SU-DHL-6 (cell line): Measurements from ENCODE around the gene MGAT5.

Experiments used
- H2AFZ ChIP-seq: fragments of 200-600 bp; sonication (generic); 2 replicates; pipeline ENCODE4 v1.6.1; 2014; ENCODE audit warnings: low read depth, mild to moderate bottlenecking, moderate library complexity, mixed read lengths, antibody characterized with exemption, low read length; ENCODE audit not compliant: severe bottlenecking
- H3F3A ChIP-seq: fragments of 200-600 bp; shearing (Covaris generic); 2 replicates; pipeline ENCODE4 v1.6.0; 2016; ENCODE audit warnings: antibody characterized with exemption, mild to moderate bottlenecking; ENCODE audit not compliant: insufficient read depth
- H3K27ac ChIP-seq: fragments of 200-600 bp; sonication (generic); 2 replicates; pipeline ENCODE4 v1.5.1; 2016; ENCODE audit warnings: low read depth, mild to moderate bottlenecking, low read length, moderate library complexity, mixed read lengths
- H3K27me3 ChIP-seq: fragments of 200-600 bp; sonication (generic), shearing (Covaris generic); 2 replicates; pipeline ENCODE4 v1.6.0; 2014; ENCODE audit warnings: mild to moderate bottlenecking, low read length
- H3K36me3 ChIP-seq: fragments of 200-600 bp; sonication (generic); 2 replicates; pipeline ENCODE4 v1.6.1; 2014; ENCODE audit warnings: mild to moderate bottlenecking, low read length, mixed read lengths
- H3K4me2 ChIP-seq: fragments of 300-600, 200-600 bp; shearing (Covaris generic), sonication (generic); 2 replicates; pipeline ENCODE4 v1.6.0; 2014; ENCODE audit warnings: low read length, low read depth, mild to moderate bottlenecking; ENCODE audit not compliant: poor library complexity, severe bottlenecking
- H3K4me3 ChIP-seq: fragments of 200-600 bp; sonication (generic); 2 replicates; pipeline ENCODE4 v1.5.1; 2014; ENCODE audit warnings: antibody characterized with exemption, low read length, mild to moderate bottlenecking, mixed read lengths; ENCODE audit not compliant: insufficient read depth, poor library complexity, severe bottlenecking
- H3K79me2 ChIP-seq: fragments of 200-600 bp; sonication (generic); 2 replicates; pipeline ENCODE4 v1.6.1; 2014; ENCODE audit warnings: mild to moderate bottlenecking, low read length, moderate library complexity; ENCODE audit not compliant: insufficient read depth
- H3K9ac ChIP-seq: fragments of 200-600 bp; sonication (generic); 2 replicates; pipeline ENCODE4 v1.7.0; 2014; ENCODE audit warnings: mild to moderate bottlenecking, low read length
- H3K9me2 ChIP-seq: fragments of 200-600 bp; sonication (generic); replicated peaks from 2 replicates; pipeline ENCODE4 v1.6.1; 2014; ENCODE audit warnings: low read length; ENCODE audit not compliant: insufficient read depth
- H3K9me3 ChIP-seq: fragments of 200-600 bp; sonication (generic); 2 replicates; pipeline ENCODE4 v1.6.1; 2014; ENCODE audit warnings: low read length, mixed read lengths; ENCODE audit not compliant: insufficient read depth
- H4K20me1 ChIP-seq: fragments of 200-600 bp; sonication (generic); 2 replicates; pipeline ENCODE4 v1.6.1; 2014; ENCODE audit warnings: low read depth, mild to moderate bottlenecking, antibody characterized with exemption, low read length, moderate library complexity, mixed read lengths
- CTCF ChIP-seq: fragments of 200-600 bp; sonication (generic); IDR thresholded peaks from one replicate; pipeline ENCODE4 v1.5.1; 2017; ENCODE audit warnings: antibody characterized with exemption, mild to moderate bottlenecking, low read length, moderate library complexity; ENCODE audit not compliant: insufficient read depth, poor library complexity, severe bottlenecking
- EZH2phosphoT487 ChIP-seq: fragments of 200-600 bp; sonication (generic), shearing (Covaris generic); conservative IDR thresholded peaks from 2 replicates; pipeline ENCODE4 v1.6.1; 2018; ENCODE audit warnings: mild to moderate bottlenecking, antibody characterized with exemption, low read length, moderate library complexity, mixed read lengths

The MGAT5 gene

DNA sequence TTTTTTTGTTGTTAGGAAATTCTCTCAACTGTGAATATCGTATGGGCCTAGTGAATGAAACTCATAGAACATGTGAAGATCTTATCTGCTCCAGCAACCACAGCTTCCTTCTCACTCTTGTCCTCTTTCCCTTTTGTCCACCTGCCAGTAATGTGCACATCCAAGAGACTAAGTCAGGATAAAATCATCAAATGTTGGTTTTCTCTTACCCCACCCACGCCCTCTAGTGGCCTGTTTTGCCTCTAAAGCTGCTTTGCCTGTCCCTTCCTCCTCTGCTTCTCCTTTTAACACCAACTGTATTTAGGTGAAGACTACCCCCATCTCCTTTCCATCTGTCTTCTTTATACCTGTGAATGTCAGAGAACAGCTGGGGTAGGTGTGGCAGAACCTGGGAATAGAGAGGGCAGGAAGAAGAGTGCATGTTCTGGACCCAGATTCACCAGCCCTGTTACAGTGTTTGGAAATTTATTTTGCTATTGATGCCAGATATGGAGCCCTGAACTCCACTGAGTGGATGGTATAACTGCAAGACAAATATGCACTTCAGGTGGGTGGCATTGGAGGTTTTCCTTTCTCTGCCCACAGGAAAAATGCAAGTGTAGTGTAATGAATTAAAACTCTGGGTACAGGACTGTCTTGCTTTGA lies 8.4 kb upstream of the MGAT5 start:
- Histone ChIP-seq H2AFZ (no peak overlapping the region), H3K4me2 (peak overlapping the region; percentile 14)

GRCh38 chr2:134246154-134246874 lies 7.6 kb upstream of the MGAT5 start:
- H3K9me3 ChIP-seq = no peaks in the 10 kb centered on the region
- H3K9ac ChIP-seq = no peak overlapping the region
- TF ChIP-seq CTCF = no peak
- TF ChIP-seq EZH2phosphoT487 = no peak
- H4K20me1 ChIP-seq = no peaks in the 10 kb centered on the region
- H2AFZ ChIP-seq = no peak overlapping the region
- H3K9me2 ChIP-seq = no peaks in the 10 kb centered on the region
- H3K36me3 ChIP-seq = no peaks in the 10 kb centered on the region
- H3K27me3 ChIP-seq = no peaks in the 10 kb centered on the region
- H3K4me3 ChIP-seq = no peak overlapping the region
- H3K27ac ChIP-seq = no peak overlapping the region
- peak overlapping the region; percentile 14 for H3K4me2 ChIP-seq
- H3F3A ChIP-seq = 0 out of 2 replicates have a peak, but pooled peaks cover 6% of the 10 kb centered on the region
- H3K79me2 ChIP-seq = no peaks in the 10 kb centered on the region

More for the DNA sequence above, 8.4 kb upstream of the MGAT5 start:
- Histone ChIP-seq H3K36me3 (no peaks in the 10 kb centered on the region), H3K9me3 (no peaks in the 10 kb centered on the region), H3F3A (0 out of 2 replicates have a peak, but pooled peaks cover 6% of the 10 kb centered on the region), H3K4me3 (no peak overlapping the region), H3K27me3 (no peaks in the 10 kb centered on the region), H3K9me2 (no peaks in the 10 kb centered on the region), H4K20me1 (no peaks in the 10 kb centered on the region), H3K27ac (no peak overlapping the region), H3K79me2 (no peaks in the 10 kb centered on the region), H3K9ac (peak overlapping the region; percentile 16; the same call in 1 of the 2 replicates)
- peak; percentile 94 for TF ChIP-seq CTCF
- no peak for TF ChIP-seq EZH2phosphoT487

DNA sequence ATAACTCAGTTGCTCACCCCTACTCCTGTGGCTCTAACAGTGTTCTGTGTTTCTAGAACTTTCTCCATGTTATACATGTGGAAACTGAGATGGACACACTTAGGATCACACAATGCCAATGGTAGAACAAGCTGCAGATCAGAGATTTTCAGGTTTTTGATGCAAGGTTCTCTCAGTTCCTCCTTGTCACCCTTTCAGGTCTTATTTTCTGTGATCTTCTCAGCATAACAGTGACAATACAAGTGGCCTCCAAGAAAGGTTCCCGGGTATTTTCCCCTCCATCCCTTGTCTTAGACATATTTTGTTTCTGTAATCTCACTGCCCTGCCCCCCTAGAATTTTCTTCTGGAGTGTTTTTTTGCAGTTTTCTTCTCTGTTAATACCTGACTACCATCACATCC lies 6.2 kb upstream of the MGAT5 start:
- Histone ChIP-seq H3K4me2 (no peak overlapping the region), H3F3A (0 out of 2 replicates have a peak, but pooled peaks cover 6% of the 10 kb centered on the region), H3K4me3 (no peak overlapping the region), H3K9me3 (no peaks in the 10 kb centered on the region), H3K36me3 (no peaks in the 10 kb centered on the region), H2AFZ (no peak overlapping the region), H3K79me2 (no peaks in the 10 kb centered on the region), H3K9ac (no peak overlapping the region), H3K27ac (no peak overlapping the region), H3K27me3 (no peaks in the 10 kb centered on the region), H4K20me1 (no peaks in the 10 kb centered on the region), H3K9me2 (no peaks in the 10 kb centered on the region)
- no peak for TF ChIP-seq CTCF
- TF ChIP-seq EZH2phosphoT487 = no peak
